ENCODE measurements around the gene PACS1.

Gene PACS1

DNA sequence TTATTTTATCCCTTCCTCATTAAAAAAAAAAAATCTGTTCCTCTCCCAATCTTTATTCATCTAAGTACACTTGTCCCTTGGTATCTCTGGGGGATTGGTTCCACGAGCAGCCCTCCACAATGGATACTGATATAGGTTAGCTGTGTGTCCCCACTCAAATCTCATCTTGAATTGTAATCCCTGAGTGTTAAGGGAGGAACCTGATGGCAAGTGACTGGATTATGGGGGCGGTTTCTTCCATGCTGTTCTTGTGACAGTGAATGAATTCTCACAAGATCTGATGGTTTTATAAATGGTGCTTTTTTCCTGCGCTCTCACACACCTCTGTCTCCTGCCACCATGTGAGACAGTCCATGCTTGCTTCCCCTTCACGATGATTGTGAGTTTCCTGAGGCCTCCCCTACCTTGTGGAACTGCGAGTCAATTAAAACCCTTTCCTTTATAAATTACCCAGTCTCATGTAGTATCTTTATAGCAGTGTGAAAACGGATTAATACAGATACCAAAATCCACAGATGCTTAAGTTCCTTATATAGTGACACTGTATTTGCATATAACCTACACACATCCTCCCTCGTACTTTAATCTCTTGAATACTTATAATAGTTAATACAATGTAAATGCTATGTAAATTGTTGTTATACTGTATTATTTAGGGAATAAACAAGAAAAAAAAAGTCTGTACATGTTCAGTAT lies 62.0 kb downstream of the PACS1 start:
- Histone ChIP-seq H4K20me1 (ENCODE audit: control insufficient read depth, insufficient read depth, low read depth, low read length) (no peaks in the 10 kb centered on the region), H3K4me3 (ENCODE audit: low read length) (peak overlapping the region; percentile 53), H3K27ac (ENCODE audit: low read depth, low read length) (peak overlapping the region; percentile 74), H3F3A (ENCODE audit: control insufficient read depth, insufficient read depth) (peaks cover 44% of the 10 kb centered on the region), H3K9me3 (ENCODE audit: control insufficient read depth, insufficient read depth, low read length) (no peaks in the 10 kb centered on the region), H3K27me3 (ENCODE audit: control insufficient read depth, low read length) (no peaks in the 10 kb centered on the region), H3K79me2 (ENCODE audit: control insufficient read depth, low read length) (peaks cover 82% of the 10 kb centered on the region), H3K36me3 (ENCODE audit: control insufficient read depth, low read length) (no peaks in the 10 kb centered on the region), H3K4me2 (ENCODE audit: low read length) (peak overlapping the region; percentile 84), H3K9me2 (replicated peaks; ENCODE audit: control insufficient read depth, low read length) (no peaks in the 10 kb centered on the region), H3K4me1 (ENCODE audit: control insufficient read depth, low read length) (peaks cover 77% of the 10 kb centered on the region)
- no peak for TF ChIP-seq EZH2phosphoT487 (IDR thresholded peaks at IDR 0.05; ENCODE audit: borderline replicate concordance, low read length)
- TF ChIP-seq, protein P1, sequence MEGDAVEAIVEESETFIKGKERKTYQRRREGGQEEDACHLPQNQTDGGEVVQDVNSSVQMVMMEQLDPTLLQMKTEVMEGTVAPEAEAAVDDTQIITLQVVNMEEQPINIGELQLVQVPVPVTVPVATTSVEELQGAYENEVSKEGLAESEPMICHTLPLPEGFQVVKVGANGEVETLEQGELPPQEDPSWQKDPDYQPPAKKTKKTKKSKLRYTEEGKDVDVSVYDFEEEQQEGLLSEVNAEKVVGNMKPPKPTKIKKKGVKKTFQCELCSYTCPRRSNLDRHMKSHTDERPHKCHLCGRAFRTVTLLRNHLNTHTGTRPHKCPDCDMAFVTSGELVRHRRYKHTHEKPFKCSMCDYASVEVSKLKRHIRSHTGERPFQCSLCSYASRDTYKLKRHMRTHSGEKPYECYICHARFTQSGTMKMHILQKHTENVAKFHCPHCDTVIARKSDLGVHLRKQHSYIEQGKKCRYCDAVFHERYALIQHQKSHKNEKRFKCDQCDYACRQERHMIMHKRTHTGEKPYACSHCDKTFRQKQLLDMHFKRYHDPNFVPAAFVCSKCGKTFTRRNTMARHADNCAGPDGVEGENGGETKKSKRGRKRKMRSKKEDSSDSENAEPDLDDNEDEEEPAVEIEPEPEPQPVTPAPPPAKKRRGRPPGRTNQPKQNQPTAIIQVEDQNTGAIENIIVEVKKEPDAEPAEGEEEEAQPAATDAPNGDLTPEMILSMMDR (IDR thresholded peaks at IDR 0.05; ENCODE audit: low read depth, low read length, poor library complexity, severe bottlenecking): no peak

DNA sequence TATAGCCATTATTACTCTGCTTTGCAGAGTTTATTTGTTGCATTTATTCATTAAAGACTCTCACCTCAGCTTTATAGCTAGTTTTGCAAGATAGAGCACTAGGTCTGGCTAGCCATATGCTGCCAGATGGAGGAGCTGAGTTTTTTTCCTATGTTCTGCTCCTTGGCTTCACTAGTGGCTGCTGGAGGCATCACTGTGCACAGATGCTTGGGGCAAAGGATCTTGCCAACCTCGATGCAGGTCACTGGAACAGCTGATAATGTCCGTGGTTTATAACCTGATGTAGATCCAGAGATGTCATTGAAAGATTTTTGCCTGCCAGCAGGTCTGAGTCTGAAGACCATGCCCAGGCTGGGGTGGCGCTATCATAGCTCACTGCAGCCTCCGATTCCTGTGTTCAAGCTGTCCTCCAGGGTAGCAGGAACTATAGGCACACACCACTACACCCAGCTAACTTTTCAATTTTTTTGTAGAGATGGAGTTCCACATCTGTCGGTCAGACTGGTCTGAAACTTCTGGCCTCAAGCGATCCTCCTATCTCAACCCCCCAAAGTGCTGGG lies 63.2 kb downstream of the PACS1 start:
- Histone ChIP-seq H3K9me2 (replicated peaks; ENCODE audit: control insufficient read depth, low read length) (no peaks in the 10 kb centered on the region), H3K27me3 (ENCODE audit: control insufficient read depth, low read length) (no peaks in the 10 kb centered on the region), H3F3A (ENCODE audit: control insufficient read depth, insufficient read depth) (peaks cover 32% of the 10 kb centered on the region), H3K36me3 (ENCODE audit: control insufficient read depth, low read length) (no peaks in the 10 kb centered on the region), H4K20me1 (ENCODE audit: control insufficient read depth, insufficient read depth, low read depth, low read length) (no peaks in the 10 kb centered on the region), H3K4me1 (ENCODE audit: control insufficient read depth, low read length) (peaks cover 77% of the 10 kb centered on the region), H3K4me2 (ENCODE audit: low read length) (peak overlapping the region; percentile 84), H3K79me2 (ENCODE audit: control insufficient read depth, low read length) (peaks cover 85% of the 10 kb centered on the region), H3K4me3 (ENCODE audit: low read length) (no peak overlapping the region), H3K27ac (ENCODE audit: low read depth, low read length) (peak overlapping the region; percentile 74), H3K9me3 (ENCODE audit: control insufficient read depth, insufficient read depth, low read length) (no peaks in the 10 kb centered on the region)
- TF ChIP-seq EZH2phosphoT487 (IDR thresholded peaks at IDR 0.05; ENCODE audit: borderline replicate concordance, low read length): no peak
- TF ChIP-seq, protein P1 (IDR thresholded peaks at IDR 0.05; ENCODE audit: low read depth, low read length, poor library complexity, severe bottlenecking): peak; percentile 45

DNA sequence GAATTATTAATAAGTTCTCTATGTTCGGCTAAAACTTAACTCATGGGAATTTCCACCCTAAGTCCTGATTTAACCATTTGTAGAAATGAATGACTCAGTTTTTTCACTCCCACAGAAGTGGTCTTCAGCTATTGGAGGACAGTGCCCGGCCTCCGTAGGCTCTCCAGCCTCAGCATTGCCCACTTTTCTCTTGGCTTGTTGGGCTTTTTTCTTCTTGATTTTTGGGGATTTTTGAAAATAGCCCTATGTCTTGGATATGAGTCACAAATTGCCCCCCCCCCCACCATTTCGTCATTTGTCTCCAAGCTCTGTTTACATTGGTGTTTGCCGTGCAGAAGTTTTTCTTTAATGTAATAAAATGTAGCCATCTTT lies 66.7 kb downstream of the PACS1 start:
- Histone ChIP-seq H3K4me1 (ENCODE audit: control insufficient read depth, low read length) (peaks cover 49% of the 10 kb centered on the region), H3K79me2 (ENCODE audit: control insufficient read depth, low read length) (peaks cover 77% of the 10 kb centered on the region), H3K9me2 (replicated peaks; ENCODE audit: control insufficient read depth, low read length) (no peaks in the 10 kb centered on the region), H3K36me3 (ENCODE audit: control insufficient read depth, low read length) (no peaks in the 10 kb centered on the region), H4K20me1 (ENCODE audit: control insufficient read depth, insufficient read depth, low read depth, low read length) (0 out of 2 replicates have a peak, but pooled peaks cover 2% of the 10 kb centered on the region), H3K27me3 (ENCODE audit: control insufficient read depth, low read length) (no peaks in the 10 kb centered on the region), H3K4me2 (ENCODE audit: low read length) (no peak overlapping the region), H3F3A (ENCODE audit: control insufficient read depth, insufficient read depth) (peaks cover 16% of the 10 kb centered on the region), H3K4me3 (ENCODE audit: low read length) (no peak overlapping the region), H3K9me3 (ENCODE audit: control insufficient read depth, insufficient read depth, low read length) (no peaks in the 10 kb centered on the region), H3K27ac (ENCODE audit: low read depth, low read length) (no peak overlapping the region)
- no peak for TF ChIP-seq EZH2phosphoT487 (IDR thresholded peaks at IDR 0.05; ENCODE audit: borderline replicate concordance, low read length)

DNA sequence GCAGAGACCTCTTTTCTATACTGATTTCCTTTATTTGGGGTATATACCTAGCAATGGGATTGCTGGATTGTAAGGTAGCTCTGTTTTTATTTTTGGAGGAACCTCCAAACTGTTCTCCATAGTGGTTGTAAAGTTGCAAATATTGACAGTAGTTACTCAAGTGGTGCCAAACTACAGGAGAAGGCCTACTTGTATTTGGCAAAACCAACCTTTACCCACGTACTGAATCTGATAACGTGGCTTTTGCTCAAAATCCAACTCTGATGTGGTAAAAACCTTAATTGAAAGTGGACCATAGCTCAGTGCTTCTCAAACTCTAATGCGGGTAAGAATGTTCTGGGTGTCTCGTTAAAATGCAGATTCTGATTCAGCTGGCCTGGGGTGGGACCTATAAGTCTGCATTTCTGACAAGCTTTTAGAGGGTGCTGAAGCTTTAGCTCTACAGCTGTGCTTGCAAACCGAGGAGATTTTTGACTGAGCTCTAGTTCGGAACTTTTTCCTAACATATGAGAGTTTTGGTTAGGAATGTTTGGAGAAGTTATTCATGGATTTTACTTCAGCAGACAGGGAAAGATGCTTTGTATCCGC lies 69.8 kb downstream of the PACS1 start:
- Histone ChIP-seq H3K27ac (ENCODE audit: low read depth, low read length) (no peak overlapping the region), H3K4me2 (ENCODE audit: low read length) (no peak overlapping the region), H3F3A (ENCODE audit: control insufficient read depth, insufficient read depth) (no peaks in the 10 kb centered on the region), H3K27me3 (ENCODE audit: control insufficient read depth, low read length) (no peaks in the 10 kb centered on the region), H4K20me1 (ENCODE audit: control insufficient read depth, insufficient read depth, low read depth, low read length) (peaks cover 6% of the 10 kb centered on the region; the same call in 1 of the 2 replicates), H3K4me3 (ENCODE audit: low read length) (no peak overlapping the region), H3K79me2 (ENCODE audit: control insufficient read depth, low read length) (peaks cover 77% of the 10 kb centered on the region), H3K9me2 (replicated peaks; ENCODE audit: control insufficient read depth, low read length) (no peaks in the 10 kb centered on the region), H3K9me3 (ENCODE audit: control insufficient read depth, insufficient read depth, low read length) (no peaks in the 10 kb centered on the region), H3K4me1 (ENCODE audit: control insufficient read depth, low read length) (peaks cover 28% of the 10 kb centered on the region), H3K36me3 (ENCODE audit: control insufficient read depth, low read length) (peaks cover 7% of the 10 kb centered on the region)
- TF ChIP-seq, protein P1 (IDR thresholded peaks at IDR 0.05; ENCODE audit: low read depth, low read length, poor library complexity, severe bottlenecking): no peak
- TF ChIP-seq EZH2phosphoT487 (IDR thresholded peaks at IDR 0.05; ENCODE audit: borderline replicate concordance, low read length): no peak
